Measurements from ENCODE around the gene ARL11.
A peak's percentile ranks its signal among the peaks of the same experiment; 100 is the strongest.

Gene ARL11

DNA sequence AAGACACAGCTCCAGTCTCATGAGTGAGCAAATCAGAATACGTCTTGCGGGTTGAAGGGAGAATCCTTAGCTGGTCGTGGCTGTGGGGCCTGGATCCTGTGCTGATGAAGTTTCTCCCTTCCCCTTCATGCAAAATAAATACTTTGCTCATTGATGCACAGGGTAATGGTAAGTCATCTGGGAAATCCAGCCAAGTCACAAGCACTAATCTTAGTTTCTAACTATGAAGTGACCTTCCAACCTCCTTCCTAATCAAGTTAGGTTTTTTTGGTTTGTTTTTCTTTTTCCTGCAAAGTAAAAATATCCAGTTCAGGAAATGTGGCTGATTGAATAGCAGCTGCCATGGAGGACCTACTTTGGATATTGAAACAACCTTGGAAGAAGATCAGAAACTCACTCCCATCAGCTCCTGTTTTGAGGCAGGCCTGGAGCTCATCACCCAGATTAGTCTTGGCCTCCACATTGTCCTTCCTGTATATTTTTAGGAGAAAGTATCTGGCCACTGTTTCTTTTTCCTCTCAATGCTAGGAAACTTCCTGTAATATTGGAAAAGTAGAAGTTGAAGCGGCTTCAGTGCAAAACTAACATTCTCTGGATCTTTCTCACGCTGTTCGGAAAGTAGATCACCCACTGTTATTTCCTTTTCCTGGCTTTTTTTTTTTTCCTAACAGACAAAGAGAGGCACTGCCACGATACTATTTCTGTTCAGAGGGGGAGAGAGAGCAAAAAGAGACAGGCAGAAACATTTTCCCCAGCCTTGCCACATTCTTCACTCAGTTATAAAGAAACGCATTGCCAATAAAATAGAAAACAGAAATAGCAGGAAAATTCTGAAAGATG is 12.3 kb upstream of the ARL11 start:
- no peak for DNase-seq

DNA sequence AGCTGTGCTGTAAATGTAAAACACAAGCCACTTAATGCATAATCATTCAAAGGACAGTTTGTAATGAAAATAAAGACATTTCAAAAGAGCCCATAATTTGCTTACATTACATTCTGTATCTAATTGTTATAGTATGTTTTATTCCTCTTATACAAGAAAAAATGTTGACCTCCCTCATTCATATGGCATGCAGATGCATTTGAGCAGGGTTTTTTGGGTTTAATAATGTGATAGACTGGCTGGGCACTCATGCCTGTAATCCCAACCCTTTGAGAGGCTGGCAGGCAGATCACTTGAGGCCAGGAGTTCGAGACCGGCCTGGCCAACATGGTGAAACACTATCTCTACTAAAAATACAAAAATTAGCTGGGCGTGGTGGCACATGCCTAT is 11.6 kb upstream of the ARL11 start:
- no peak for DNase-seq

- DNase-seq: no peak
Measured at GRCh38 chr13:49620170-49620621, 8.1 kb upstream of the ARL11 start.

GRCh38 chr13:49622174-49622946 is 5.9 kb upstream of the ARL11 start:
- no peak for DNase-seq

DNA sequence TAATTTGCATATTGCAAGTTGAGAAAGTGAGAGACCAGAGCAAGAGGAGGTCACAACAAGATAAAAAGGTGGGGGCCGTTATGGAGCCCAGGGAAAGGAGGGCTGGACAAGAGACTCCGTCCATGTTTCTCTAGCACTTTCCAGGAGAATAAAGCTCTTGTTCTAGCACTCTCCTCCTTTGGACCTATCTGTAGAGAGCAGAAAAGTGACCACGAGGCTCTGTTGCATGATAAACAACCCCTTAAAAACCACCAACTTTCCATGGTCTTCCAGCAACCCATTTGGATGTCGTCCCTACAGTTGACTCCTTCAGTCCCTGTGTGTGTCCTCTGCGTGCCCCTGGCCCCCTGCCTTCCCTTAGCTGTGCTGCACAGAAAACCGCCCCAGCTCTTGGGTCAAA is 4.1 kb upstream of the ARL11 start:
- DNase-seq: no peak

DNA sequence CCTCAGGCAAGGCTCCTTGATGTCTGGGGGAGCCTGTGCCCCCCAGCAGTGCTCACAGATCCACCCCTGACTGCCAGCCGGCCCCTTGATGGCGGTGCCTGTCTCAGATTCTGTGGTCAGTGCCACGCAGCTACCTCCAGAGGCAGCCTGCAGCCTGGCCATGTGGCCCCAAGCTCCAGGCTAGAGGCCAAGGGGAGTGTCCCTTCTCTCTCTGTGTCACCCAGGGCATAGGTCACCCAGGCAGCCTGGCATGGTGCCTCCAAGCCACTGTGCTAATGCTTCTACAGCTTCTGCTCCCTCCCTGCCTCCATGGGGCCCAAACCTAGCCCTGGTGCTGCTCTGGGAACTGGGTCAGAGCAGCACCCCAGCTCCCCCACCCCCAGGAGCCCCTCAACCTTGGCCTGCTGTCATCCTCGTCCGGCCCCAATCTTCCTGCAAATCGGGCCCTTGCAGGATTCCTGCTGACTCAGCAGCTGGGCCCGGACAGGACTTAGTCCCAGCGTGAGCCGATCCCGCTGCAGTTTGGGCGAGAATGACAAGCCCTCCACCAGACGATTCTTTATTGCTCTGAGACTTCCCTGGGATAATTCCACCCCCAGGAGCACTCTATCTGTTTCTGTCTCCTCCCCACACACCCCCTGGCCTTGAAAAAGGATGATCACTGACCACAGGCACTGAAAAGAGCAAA is 2.8 kb upstream of the ARL11 start:
- no peak for DNase-seq

GRCh38 chr13:49629196-49629938 is 1.1 kb downstream of the ARL11 start:
- DNase-seq: no peak

DNA sequence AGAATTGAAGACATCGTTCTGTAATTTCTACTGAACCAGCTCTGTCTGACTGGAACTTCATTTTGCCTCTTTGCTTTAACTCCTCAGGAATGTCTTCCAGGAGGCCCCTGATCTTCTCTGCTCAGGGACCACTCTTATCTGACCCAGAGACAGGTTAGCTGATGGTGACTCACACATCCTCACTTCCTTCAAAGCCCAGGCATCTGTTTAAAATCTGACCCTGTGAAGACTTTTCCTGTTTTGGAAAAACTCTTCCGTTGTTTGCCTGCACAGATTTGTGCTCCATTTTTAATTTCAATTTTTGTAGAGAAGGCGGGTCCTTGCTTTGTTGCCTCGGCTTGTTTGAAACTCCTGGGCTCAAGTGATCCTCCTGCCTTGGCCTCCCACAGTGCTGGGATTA is 1.6 kb downstream of the ARL11 start:
- no peak for DNase-seq

- no peak for DNase-seq
Measured at GRCh38 chr13:49630580-49630979, 2.3 kb downstream of the ARL11 start.

GRCh38 chr13:49632156-49632555 is 3.8 kb downstream of the ARL11 start:
- no peak for DNase-seq

- no peak for DNase-seq
Measured at GRCh38 chr13:49633710-49634109, 5.4 kb downstream of the ARL11 start.

- peak; percentile 8 for DNase-seq
Measured at GRCh38 chr13:49635599-49636433, 7.5 kb downstream of the ARL11 start.

- no peak for DNase-seq
Measured at GRCh38 chr13:49636705-49637104, 8.4 kb downstream of the ARL11 start.

DNA sequence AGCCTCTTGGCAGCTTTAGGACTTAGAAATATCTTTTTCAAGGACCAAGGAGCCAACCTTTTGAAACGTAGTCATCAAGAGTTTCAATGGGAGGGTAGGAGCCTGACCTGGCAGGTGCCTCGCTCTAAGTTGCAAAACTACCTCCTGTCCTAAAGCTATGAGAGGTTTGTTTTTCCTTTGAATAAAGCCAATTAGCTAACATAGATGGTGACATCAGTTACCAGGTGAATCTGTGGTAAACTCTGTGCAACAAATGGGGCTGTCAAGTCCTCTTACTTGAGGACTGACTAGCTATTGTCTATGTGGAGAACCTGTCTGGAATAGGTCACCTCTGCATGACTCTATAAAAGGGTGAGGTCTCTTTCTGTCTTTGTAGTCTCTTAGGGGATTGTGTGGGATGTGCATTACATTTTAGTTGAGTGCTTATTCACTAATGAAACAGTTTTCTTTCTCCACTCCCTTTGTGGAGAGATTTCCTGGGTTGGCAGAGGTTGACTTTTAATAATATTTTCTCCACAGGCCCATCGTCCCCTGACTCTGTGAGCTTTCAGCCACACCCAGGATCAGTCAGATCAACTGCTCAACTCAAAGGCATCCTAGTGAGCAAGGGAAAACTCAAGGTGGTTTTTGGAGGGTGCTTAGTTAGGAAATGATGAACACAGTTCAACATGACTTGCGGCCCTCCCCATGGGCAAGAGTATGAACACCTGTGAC is 9.9 kb downstream of the ARL11 start:
- peak; percentile 8 for DNase-seq

DNA sequence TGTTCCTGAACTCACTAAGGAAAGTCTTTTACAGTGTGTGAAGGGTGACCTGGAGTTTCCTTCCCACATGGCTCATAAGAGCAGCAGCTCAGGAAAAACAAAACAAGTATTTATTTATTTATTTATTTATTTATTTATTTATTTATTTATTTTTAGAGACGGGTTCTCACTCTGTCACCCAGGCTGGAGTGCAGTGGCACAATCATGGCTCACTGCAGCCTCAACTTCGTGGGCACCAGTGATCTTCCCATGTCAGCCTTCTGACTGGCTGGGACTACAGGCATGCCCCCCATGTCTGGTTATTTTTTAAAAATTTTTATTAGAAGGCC is 10.4 kb downstream of the ARL11 start:
- DNase-seq: no peak

- DNase-seq: no peak
Measured at GRCh38 chr13:49641801-49642291, 13.5 kb downstream of the ARL11 start.

GRCh38 chr13:49643035-49643646 is 14.8 kb downstream of the ARL11 start:
- no peak for DNase-seq

GRCh38 chr13:49645451-49645850 is 17.1 kb downstream of the ARL11 start:
- no peak for DNase-seq

DNA sequence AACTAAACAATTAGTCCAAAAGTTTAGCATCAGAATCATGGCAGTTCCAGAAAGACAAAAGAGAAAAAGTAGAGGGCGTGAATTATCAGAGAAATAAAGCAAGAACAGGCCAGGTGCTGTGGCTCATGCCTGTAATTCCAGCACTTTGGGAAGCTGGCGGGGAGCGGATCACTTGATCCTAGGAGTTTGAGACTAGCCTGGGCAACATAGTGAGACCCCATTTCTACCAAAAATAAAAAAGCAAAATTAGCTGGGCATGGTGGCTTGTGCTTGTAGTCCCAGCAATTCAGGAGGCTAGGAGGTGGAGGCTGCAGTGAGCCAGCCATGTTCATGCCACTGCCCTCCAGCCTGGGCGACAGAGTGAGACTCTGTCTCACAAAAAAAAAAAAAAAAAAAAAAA is 18.4 kb downstream of the ARL11 start:
- DNase-seq: no peak

GRCh38 chr13:49649244-49649962 is 21.1 kb downstream of the ARL11 start:
- no peak for DNase-seq

All from NCI-H2107 (cell line).